SU-DHL-6 (cell line): ENCODE results near the gene NTRK2.

ENCODE experiments used
- EZH2phosphoT487 ChIP-seq: fragments of 200-600 bp; sonication (generic), shearing (Covaris generic); conservative IDR thresholded peaks from 2 replicates; pipeline ENCODE4 v1.6.1; 2018; ENCODE audit warnings: mild to moderate bottlenecking, antibody characterized with exemption, low read length, moderate library complexity, mixed read lengths
- TF ChIP-seq, protein P1 (sequence below): fragments of 200-600 bp; sonication (generic); IDR thresholded peaks from one replicate; pipeline ENCODE4 v1.5.1; 2017; ENCODE audit warnings: antibody characterized with exemption, mild to moderate bottlenecking, low read length, moderate library complexity; ENCODE audit not compliant: insufficient read depth, poor library complexity, severe bottlenecking

DNA sequence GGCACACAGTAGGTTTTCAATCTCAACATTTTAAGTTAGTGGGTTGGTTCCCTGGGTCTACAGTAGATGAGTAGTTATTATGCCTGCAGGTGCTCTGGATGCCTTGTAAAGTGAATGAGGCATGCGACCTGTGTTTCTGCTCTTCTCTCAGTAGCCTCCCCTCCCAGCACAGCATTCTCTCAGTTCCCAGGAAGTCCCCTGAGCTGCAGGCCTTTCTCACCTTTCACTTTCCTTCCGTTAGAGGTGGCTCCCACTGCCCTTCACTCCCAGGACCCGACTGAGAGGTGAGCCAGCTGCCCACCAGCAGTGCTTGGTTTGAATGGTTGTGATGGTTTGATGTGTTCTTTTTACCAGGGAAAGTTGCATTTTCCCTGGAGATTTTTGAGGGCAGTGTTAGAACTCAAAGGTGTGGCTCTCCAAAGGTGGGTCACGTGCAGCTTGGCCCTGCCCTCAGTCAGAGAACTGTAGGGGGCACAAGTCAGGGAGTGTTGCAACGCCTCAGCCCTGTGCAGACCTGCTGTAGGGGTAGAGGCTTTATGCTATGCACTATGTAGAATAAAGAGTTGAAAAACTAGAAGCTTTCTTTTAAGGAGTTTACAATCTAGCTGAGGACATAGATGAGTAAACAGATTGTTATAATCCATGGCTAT is 173.8 kb downstream of the NTRK2 start:
- TF ChIP-seq, protein P1, sequence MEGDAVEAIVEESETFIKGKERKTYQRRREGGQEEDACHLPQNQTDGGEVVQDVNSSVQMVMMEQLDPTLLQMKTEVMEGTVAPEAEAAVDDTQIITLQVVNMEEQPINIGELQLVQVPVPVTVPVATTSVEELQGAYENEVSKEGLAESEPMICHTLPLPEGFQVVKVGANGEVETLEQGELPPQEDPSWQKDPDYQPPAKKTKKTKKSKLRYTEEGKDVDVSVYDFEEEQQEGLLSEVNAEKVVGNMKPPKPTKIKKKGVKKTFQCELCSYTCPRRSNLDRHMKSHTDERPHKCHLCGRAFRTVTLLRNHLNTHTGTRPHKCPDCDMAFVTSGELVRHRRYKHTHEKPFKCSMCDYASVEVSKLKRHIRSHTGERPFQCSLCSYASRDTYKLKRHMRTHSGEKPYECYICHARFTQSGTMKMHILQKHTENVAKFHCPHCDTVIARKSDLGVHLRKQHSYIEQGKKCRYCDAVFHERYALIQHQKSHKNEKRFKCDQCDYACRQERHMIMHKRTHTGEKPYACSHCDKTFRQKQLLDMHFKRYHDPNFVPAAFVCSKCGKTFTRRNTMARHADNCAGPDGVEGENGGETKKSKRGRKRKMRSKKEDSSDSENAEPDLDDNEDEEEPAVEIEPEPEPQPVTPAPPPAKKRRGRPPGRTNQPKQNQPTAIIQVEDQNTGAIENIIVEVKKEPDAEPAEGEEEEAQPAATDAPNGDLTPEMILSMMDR: no peak
- no peak for TF ChIP-seq EZH2phosphoT487
